HEK293 (cell line): ENCODE results near the gene ICAM1.

Source experiments
- CTCF ChIA-PET: fragments of 350-600 bp; formaldehyde crosslinking; extraction: SDS; loops from one replicate; lab custom pipeline; 2021; ENCODE audit warnings: antibody characterized with exemption; lab: Yijun Ruan, JAX
- POLR2A ChIA-PET: fragments of 300-600 bp; formaldehyde crosslinking; extraction: SDS; loops from one replicate; lab custom pipeline; 2020; ENCODE audit warnings: antibody characterized with exemption, inconsistent platforms; lab: Yijun Ruan, JAX
- H3K27ac ChIP-seq: fragments of 200-500 bp; sonication (Bioruptor generic); 2 replicates; pipeline ENCODE4 v1.5.1; 2014; ENCODE audit warnings: low read depth, low read length, control low read depth, inconsistent platforms; ENCODE audit errors: extremely low read depth
- H3K36me3 ChIP-seq, 2 experiments: fragments of 200-500 bp in 1 of 2; sonication (Bioruptor generic) in 1 of 2; 1 replicate in 1 of 2; 2 replicates in 1 of 2; pipeline ENCODE4 v1.5.1; 2014 to 2017; ENCODE audit warnings: inconsistent platforms in 2 of 2, low read length in 2 of 2; ENCODE audit not compliant: control insufficient read depth in 2 of 2, insufficient read depth in 1 of 2
- H3K4me1 ChIP-seq: fragments of 200-500 bp; sonication (Bioruptor generic); 2 replicates; pipeline ENCODE4 v1.5.1; 2014; ENCODE audit warnings: mild to moderate bottlenecking, low read length, inconsistent platforms; ENCODE audit not compliant: control insufficient read depth, insufficient read depth
- H3K4me3 ChIP-seq: 2 replicates; pipeline ENCODE4 v1.5.1; 2011; ENCODE audit warnings: low read depth, mild to moderate bottlenecking, control low read depth, low read length, moderate library complexity
- H3K9me3 ChIP-seq: fragments of 200-500 bp; sonication (Bioruptor generic); 2 replicates; pipeline ENCODE4 v1.5.1; 2014; ENCODE audit warnings: low read depth, low read length, inconsistent platforms; ENCODE audit not compliant: control insufficient read depth, insufficient read depth
- GLIS1 ChIP-seq: fragments of 450-650 bp; formaldehyde crosslinking; IDR thresholded peaks from 2 replicates; pipeline ENCODE4 v1.5.1; 2016; ENCODE audit warnings: missing biosample characterization, missing genetic modification characterization
- HOXC10 ChIP-seq: sonication (generic); formaldehyde crosslinking; IDR thresholded peaks from 2 replicates; pipeline ENCODE4 v1.8.1; 2023; ENCODE audit warnings: mild to moderate bottlenecking, missing genetic modification reagents
- KLF7 ChIP-seq: fragments of 450-650 bp; formaldehyde crosslinking; IDR thresholded peaks from 2 replicates; pipeline ENCODE4 v1.5.1; 2016; ENCODE audit warnings: missing biosample characterization, missing genetic modification characterization, borderline replicate concordance
- SALL2 ChIP-seq: fragments of 450-650 bp; formaldehyde crosslinking; IDR thresholded peaks from 2 replicates; pipeline ENCODE4 v1.5.0; 2017; ENCODE audit warnings: missing biosample characterization, mild to moderate bottlenecking, missing genetic modification characterization, borderline replicate concordance
- WT1 ChIP-seq: fragments of 450-650 bp; formaldehyde crosslinking; IDR thresholded peaks from 2 replicates; pipeline ENCODE4 v1.5.1; 2016; ENCODE audit warnings: missing biosample characterization, missing genetic modification characterization
- YY1 ChIP-seq: fragments of 450-650 bp; formaldehyde crosslinking; IDR thresholded peaks from 2 replicates; pipeline ENCODE4 v1.5.1; 2018; ENCODE audit warnings: missing biosample characterization, missing genetic modification characterization
- ZNF112 ChIP-seq: fragments of 450-650 bp; formaldehyde crosslinking; IDR thresholded peaks from 2 replicates; pipeline ENCODE4 v1.5.0; 2017; ENCODE audit warnings: missing biosample characterization, missing genetic modification characterization
- ZNF169 ChIP-seq: fragments of 450-650 bp; formaldehyde crosslinking; IDR thresholded peaks from 2 replicates; pipeline ENCODE4 v1.5.1; 2016; ENCODE audit warnings: missing biosample characterization, missing genetic modification characterization
- ZNF184 ChIP-seq: fragments of 450-650 bp; IDR thresholded peaks from 2 replicates; pipeline ENCODE4 v1.5.1; 2018; ENCODE audit warnings: missing biosample characterization, mild to moderate bottlenecking, missing genetic modification characterization
- ZNF596 ChIP-seq: fragments of 450-650 bp; IDR thresholded peaks from 2 replicates; pipeline ENCODE4 v1.5.0; 2018; ENCODE audit warnings: missing biosample characterization, mild to moderate bottlenecking, missing genetic modification characterization, moderate library complexity
- ZNF621 ChIP-seq: fragments of 450-650 bp; formaldehyde crosslinking; IDR thresholded peaks from 2 replicates; pipeline ENCODE4 v1.5.1; 2017; ENCODE audit warnings: missing biosample characterization, missing genetic modification characterization
- ZNF677 ChIP-seq: fragments of 450-650 bp; IDR thresholded peaks from 2 replicates; pipeline ENCODE4 v1.5.0; 2018; ENCODE audit warnings: missing biosample characterization, mild to moderate bottlenecking, missing genetic modification characterization, moderate library complexity
- TF ChIP-seq, protein P1 (sequence below): fragments of 450-650 bp; formaldehyde crosslinking; IDR thresholded peaks from 2 replicates; pipeline ENCODE4 v1.5.1; 2016; ENCODE audit warnings: missing biosample characterization, missing genetic modification characterization
- TF ChIP-seq, protein P2 (sequence below): fragments of 450-650 bp; formaldehyde crosslinking; IDR thresholded peaks from 2 replicates; pipeline ENCODE4 v1.5.1; 2016; ENCODE audit warnings: missing biosample characterization, missing genetic modification characterization

Gene ICAM1

DNA sequence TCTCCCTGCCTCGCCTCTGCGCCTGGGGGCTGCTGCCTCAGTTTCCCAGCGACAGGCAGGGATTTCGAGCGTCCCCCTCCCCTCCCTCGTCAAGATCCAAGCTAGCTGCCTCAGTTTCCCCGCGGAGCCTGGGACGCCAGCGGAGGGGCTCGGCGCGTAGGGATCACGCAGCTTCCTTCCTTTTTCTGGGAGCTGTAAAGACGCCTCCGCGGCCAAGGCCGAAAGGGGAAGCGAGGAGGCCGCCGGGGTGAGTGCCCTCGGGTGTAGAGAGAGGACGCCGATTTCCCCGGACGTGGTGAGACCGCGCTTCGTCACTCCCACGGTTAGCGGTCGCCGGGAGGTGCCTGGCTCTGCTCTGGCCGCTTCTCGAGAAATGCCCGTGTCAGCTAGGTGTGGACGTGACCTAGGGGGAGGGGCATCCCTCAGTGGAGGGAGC lies 722 bp upstream of the ICAM1 start:
- H3K4me3 ChIP-seq = no peak overlapping the region
- H3K36me3 ChIP-seq = no peaks in the 10 kb centered on the region
- no peaks in the 10 kb centered on the region for H3K9me3 ChIP-seq
- POLR2A ChIA-PET = interaction anchor here (0.6 to 2.5 kb wide), 9 partner anchors 19 to 121 kb away, joined by 3 to 17 read pairs (median 5); partner anchors contain the start of genes FDX2, ICAM5 and TYK2
- no peaks in the 10 kb centered on the region for H3K4me1 ChIP-seq
- CTCF ChIA-PET = interaction anchor here (0.5 to 9.2 kb wide), 12 partner anchors 9 to 281 kb away, joined by 3 to 170 read pairs (median 6); partner anchors contain the start of genes FDX2, ICAM5, RAVER1 and TYK2
- TF ChIP-seq ZNF677 (tag by site-specific recombination) (no peak), GLIS1 (no peak), ZNF596 (no peak), YY1 (no peak), ZNF621 (tag by site-specific recombination) (no peak), ZNF184 (no peak)
- H3K27ac ChIP-seq = no peak overlapping the region

DNA sequence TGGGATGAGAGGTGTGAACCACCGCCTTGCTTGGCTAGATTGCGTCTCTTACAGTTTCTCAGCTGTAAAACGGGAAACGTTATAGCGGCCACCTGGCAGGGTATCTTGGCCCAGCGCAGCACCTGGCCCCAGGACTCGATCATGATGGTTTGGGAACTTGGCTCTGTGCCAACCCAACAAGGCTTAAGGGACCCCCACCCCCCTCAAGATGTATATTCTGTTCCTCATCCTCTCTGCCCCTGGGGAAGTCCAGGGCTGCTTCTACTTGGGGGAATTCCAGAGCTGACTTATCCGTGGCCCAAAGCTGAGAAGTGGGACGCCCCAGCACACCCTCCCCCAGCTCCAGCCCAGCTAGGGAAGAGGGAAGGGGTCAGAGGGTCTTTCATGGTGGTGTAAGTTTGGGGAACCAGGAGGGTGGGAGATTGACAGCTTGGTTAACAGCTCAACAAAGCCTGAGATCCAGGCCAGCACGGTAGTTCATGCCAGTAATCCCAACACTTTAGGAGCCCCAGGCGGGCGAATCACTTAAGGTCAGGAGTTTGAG lies 695 bp downstream of the ICAM1 start:
- TF ChIP-seq SALL2 (tag by site-specific recombination) = no peak
- TF ChIP-seq, protein P1, sequence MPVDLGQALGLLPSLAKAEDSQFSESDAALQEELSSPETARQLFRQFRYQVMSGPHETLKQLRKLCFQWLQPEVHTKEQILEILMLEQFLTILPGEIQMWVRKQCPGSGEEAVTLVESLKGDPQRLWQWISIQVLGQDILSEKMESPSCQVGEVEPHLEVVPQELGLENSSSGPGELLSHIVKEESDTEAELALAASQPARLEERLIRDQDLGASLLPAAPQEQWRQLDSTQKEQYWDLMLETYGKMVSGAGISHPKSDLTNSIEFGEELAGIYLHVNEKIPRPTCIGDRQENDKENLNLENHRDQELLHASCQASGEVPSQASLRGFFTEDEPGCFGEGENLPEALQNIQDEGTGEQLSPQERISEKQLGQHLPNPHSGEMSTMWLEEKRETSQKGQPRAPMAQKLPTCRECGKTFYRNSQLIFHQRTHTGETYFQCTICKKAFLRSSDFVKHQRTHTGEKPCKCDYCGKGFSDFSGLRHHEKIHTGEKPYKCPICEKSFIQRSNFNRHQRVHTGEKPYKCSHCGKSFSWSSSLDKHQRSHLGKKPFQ (tag by site-specific recombination) = 0 out of 2 replicates have a peak, but pooled peaks have one; percentile 22
- peak; percentile 34; the same call in 1 of the 2 replicates for TF ChIP-seq ZNF184
- Histone ChIP-seq H3K9me3 (no peaks in the 10 kb centered on the region), H3K4me1 (no peaks in the 10 kb centered on the region), H3K4me3 (no peak overlapping the region), H3K27ac (no peak overlapping the region), H3K36me3 (no peaks in the 10 kb centered on the region)
- ChIA-PET POLR2A (interaction anchor here (0.5 to 2.5 kb wide), 7 partner anchors 11 to 280 kb away, joined by 3 to 17 read pairs (median 5); partner anchors contain the start of gene TYK2), CTCF (interaction anchor here (0.6 to 9.2 kb wide), 13 partner anchors 12 to 146 kb away, joined by 3 to 170 read pairs (median 6); partner anchors contain the start of gene ICAM5)

DNA sequence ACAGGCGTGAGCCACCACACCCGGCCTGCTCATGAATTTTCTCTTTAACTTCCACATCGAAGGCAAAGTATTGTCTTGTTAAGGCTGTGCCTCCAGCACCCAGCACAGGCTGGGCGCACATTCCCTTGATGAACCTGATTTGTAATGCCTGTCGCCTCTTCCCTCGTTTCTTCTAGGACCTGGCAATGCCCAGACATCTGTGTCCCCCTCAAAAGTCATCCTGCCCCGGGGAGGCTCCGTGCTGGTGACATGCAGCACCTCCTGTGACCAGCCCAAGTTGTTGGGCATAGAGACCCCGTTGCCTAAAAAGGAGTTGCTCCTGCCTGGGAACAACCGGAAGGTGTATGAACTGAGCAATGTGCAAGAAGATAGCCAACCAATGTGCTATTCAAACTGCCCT lies 3.7 kb downstream of the ICAM1 start:
- Histone ChIP-seq H3K36me3 (no peaks in the 10 kb centered on the region), H3K4me3 (no peak overlapping the region), H3K27ac (no peak overlapping the region), H3K9me3 (no peaks in the 10 kb centered on the region), H3K4me1 (no peaks in the 10 kb centered on the region)
- POLR2A ChIA-PET = interaction anchor here (0.6 to 1.6 kb wide), 4 partner anchors 15 to 123 kb away, joined by 3 read pairs; partner anchors contain the start of gene ICAM5
- TF ChIP-seq WT1 (tag by site-specific recombination) = no peak
- TF ChIP-seq KLF7 (tag by site-specific recombination) = no peak
- no peak for TF ChIP-seq ZNF677 (tag by site-specific recombination)
- TF ChIP-seq, protein P2, sequence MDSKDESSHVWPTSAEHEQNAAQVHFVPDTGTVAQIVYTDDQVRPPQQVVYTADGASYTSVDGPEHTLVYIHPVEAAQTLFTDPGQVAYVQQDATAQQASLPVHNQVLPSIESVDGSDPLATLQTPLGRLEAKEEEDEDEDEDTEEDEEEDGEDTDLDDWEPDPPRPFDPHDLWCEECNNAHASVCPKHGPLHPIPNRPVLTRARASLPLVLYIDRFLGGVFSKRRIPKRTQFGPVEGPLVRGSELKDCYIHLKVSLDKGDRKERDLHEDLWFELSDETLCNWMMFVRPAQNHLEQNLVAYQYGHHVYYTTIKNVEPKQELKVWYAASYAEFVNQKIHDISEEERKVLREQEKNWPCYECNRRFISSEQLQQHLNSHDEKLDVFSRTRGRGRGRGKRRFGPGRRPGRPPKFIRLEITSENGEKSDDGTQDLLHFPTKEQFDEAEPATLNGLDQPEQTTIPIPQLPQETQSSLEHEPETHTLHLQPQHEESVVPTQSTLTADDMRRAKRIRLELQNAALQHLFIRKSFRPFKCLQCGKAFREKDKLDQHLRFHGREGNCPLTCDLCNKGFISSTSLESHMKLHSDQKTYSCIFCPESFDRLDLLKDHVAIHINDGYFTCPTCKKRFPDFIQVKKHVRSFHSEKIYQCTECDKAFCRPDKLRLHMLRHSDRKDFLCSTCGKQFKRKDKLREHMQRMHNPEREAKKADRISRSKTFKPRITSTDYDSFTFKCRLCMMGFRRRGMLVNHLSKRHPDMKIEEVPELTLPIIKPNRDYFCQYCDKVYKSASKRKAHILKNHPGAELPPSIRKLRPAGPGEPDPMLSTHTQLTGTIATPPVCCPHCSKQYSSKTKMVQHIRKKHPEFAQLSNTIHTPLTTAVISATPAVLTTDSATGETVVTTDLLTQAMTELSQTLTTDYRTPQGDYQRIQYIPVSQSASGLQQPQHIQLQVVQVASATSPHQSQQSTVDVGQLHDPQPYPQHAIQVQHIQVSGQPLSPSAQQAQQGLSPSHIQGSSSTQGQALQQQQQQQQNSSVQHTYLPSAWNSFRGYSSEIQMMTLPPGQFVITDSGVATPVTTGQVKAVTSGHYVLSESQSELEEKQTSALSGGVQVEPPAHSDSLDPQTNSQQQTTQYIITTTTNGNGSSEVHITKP = no peak
- no peak for TF ChIP-seq ZNF169 (tag by site-specific recombination)
- no peak for TF ChIP-seq ZNF112 (tag by site-specific recombination)
- no peak for TF ChIP-seq HOXC10 (CRISPR knock-in tag)
- CTCF ChIA-PET = interaction anchor here (1.0 to 1.2 kb wide), 2 partner anchors 16 to 114 kb away, joined by 3 to 4 read pairs; no protein-coding TSS in a partner anchor
